Chondrocyte (in vitro differentiated cells): ENCODE data around the gene TMEM52B. TPM values are rescaled to one million over a fixed set of nuclear protein-coding genes. Genes with fewer than 3 reads are reported as not detected.

Experiments used
- DNase-seq: peaks from one replicate; pipeline ENCODE4 v3.0.0; 2021; ENCODE audit warnings: mixed read lengths, low spot score
- H3K27ac Mint-ChIP-seq: one replicate; pipeline ENCODE4 v1.8.0; 2021; ENCODE audit warnings: mild to moderate bottlenecking, moderate library complexity, mixed read lengths; ENCODE audit not compliant: unreplicated experiment
- H3K27me3 Mint-ChIP-seq: 2 replicates; pipeline ENCODE4 v1.8.0; 2021; ENCODE audit warnings: low read depth, mixed read lengths
- H3K36me3 Mint-ChIP-seq: 2 replicates; pipeline ENCODE4 v1.8.0; 2021; ENCODE audit warnings: low read depth, mixed read lengths
- H3K4me1 Mint-ChIP-seq: 2 replicates; pipeline ENCODE4 v1.8.0; 2021; ENCODE audit warnings: low read depth, mild to moderate bottlenecking, mixed read lengths
- H3K4me3 Mint-ChIP-seq: one replicate; pipeline ENCODE4 v1.8.0; 2021; ENCODE audit warnings: mild to moderate bottlenecking, moderate library complexity, mixed read lengths; ENCODE audit not compliant: unreplicated experiment
- H3K9me3 Mint-ChIP-seq: 2 replicates; pipeline ENCODE4 v1.8.0; 2021; ENCODE audit warnings: low read depth, mixed read lengths
- long read RNA-seq: library from polyadenylated mRNA; stranded (forward); transcript quantifications from one replicate; pipeline ENCODE4 v2.0.0, GENCODE V29; 2021
- total RNA-seq: library from RNA; stranded (reverse); gene quantifications from 3 replicates; pipeline ENCODE4 v1.2.1, GENCODE V29; 2021
- TF ChIP-seq, protein P1 (sequence below): fragments of 200-600 bp; sonication (generic); IDR thresholded peaks from 2 replicates; pipeline ENCODE4 v1.5.0; 2021; ENCODE audit warnings: antibody characterized with exemption, mild to moderate bottlenecking, moderate library complexity

The TMEM52B gene
- total RNA-seq, result not detected in 3 replicates
- long read RNA-seq, result 0 reads

DNA sequence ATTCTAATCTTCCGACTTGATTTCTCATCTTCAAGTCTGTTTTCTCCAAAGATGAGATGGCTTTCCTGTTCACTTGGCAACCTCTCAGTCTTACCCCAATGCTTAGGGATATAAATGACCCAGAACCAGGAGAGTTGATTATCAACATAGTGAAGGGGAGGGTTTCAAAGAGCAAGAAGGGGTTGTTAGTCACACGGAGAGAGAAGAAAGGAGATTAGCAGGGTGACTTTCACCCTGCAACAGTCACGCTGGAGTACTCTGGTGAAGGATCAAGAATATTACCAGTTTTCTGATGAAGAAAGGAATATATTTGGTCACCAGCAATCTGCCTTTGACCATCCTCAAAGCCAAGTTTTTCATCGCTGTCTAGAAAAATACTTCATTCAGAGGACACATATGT, at the start of gene TMEM52B:
Gene TMEM52B (plus strand): TSS at position 212 of the 400 bp plus-strand sequence. CDS start 543 bp downstream, outside the sequence.
- peaks cover 12% of the 10 kb centered on the region for H3K27me3 Mint-ChIP-seq
- no peak for DNase-seq
- peaks cover 5% of the 10 kb centered on the region for H3K4me1 Mint-ChIP-seq
- H3K27ac Mint-ChIP-seq, result no peak within 1 kb of the TSS
- no peaks in the 10 kb centered on the region for H3K9me3 Mint-ChIP-seq
- no peak within 1 kb of the TSS for H3K4me3 Mint-ChIP-seq
- H3K36me3 Mint-ChIP-seq, result no peaks in the 10 kb centered on the region
- TF ChIP-seq, protein P1, sequence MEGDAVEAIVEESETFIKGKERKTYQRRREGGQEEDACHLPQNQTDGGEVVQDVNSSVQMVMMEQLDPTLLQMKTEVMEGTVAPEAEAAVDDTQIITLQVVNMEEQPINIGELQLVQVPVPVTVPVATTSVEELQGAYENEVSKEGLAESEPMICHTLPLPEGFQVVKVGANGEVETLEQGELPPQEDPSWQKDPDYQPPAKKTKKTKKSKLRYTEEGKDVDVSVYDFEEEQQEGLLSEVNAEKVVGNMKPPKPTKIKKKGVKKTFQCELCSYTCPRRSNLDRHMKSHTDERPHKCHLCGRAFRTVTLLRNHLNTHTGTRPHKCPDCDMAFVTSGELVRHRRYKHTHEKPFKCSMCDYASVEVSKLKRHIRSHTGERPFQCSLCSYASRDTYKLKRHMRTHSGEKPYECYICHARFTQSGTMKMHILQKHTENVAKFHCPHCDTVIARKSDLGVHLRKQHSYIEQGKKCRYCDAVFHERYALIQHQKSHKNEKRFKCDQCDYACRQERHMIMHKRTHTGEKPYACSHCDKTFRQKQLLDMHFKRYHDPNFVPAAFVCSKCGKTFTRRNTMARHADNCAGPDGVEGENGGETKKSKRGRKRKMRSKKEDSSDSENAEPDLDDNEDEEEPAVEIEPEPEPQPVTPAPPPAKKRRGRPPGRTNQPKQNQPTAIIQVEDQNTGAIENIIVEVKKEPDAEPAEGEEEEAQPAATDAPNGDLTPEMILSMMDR, result no peak

DNA sequence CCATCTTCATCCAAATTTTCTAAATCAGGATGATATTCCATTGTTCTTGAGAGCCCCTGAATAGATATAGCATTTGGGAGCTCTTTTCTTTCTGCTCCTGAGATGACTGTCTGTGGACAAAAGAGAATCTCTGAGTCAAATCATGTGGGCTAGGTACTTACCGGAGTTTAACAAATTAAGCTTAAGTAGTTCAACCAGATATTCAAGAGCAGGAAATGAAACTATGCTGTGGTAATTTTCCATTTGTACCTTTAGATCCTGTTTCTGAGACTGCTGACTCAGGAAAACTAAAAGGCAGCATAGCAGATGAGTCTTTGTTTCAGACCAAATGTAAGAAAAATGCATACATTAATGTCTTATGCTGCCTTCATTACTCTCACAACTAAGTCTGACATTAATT, 48.8 kb upstream of the TMEM52B start, which contains the start of gene CLEC7A:
Gene CLEC7A (minus strand): TSS at position 158 of the 400 bp plus-strand sequence. CDS start 117 bp downstream, at position 41.
- H3K27me3 Mint-ChIP-seq, result peaks cover 3% of the 10 kb centered on the region
- no peaks in the 10 kb centered on the region for H3K36me3 Mint-ChIP-seq
- no peak within 1 kb of the TSS for H3K27ac Mint-ChIP-seq
- peaks cover 5% of the 10 kb centered on the region for H3K4me1 Mint-ChIP-seq
- no peaks in the 10 kb centered on the region for H3K9me3 Mint-ChIP-seq
- TF ChIP-seq, protein P1, result no peak
- no peak for DNase-seq
- no peak within 1 kb of the TSS for H3K4me3 Mint-ChIP-seq

DNA sequence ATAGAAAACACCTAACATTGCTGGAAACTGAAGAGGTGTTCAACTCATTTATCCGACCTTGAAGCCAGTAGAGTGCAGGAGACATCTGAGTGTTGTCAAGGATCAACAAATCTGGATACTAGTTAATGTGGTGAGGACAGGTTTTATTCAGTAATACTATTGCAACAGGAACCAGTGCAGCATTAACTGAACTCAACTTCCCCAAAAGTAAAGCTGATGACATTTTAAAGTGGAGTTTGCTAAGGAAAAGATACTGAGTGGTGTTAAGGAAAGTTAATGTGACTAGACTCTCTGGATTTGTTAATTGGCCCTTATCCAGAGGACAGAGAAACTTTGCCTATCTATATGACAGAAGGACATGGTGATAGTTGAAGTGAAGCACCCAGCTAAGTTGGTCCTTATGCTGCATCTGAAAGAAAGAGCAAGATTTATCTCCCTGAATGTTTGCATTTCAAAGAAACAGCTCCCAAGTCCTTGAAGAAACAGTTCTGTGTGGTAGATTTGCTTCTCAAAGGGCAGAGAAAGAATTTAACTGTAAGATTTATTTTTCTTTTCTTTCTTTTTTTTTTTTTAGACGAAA, 47.6 kb upstream of the TMEM52B start:
- Mint-ChIP-seq H3K4me1 (peaks cover 5% of the 10 kb centered on the region), H3K9me3 (no peaks in the 10 kb centered on the region), H3K4me3 (no peak overlapping the region), H3K27me3 (peaks cover 3% of the 10 kb centered on the region), H3K27ac (no peak overlapping the region), H3K36me3 (no peaks in the 10 kb centered on the region)
- no peak for DNase-seq
- TF ChIP-seq, protein P1, result no peak

DNA sequence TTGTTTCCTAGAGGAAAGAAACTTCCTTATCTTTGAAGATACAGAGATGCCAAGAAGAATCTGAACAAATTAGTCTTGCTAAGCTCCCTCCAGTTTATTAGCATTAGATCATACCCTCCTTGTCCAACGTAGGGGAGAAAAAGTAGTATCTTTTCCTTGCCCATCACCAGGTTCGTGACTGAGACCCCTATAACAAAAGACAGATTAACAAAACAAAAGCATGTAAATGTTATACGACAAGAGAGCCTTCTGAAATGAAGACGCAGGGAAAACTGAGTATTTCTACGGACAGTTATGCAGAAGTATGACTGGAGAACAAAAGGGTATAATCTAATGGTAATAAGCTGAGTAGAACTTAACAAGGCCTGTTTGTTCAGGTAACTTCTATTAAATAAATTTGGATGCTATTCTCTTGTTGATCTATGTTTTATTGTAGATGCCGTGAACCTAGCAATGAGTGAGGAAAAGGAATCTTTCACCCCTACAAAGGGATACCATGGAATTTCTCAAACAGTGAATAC, 45.9 kb upstream of the TMEM52B start:
- H3K4me1 Mint-ChIP-seq, result peaks cover 5% of the 10 kb centered on the region
- H3K4me3 Mint-ChIP-seq, result no peak overlapping the region
- TF ChIP-seq, protein P1, result no peak
- no peak overlapping the region for H3K27ac Mint-ChIP-seq
- no peaks in the 10 kb centered on the region for H3K9me3 Mint-ChIP-seq
- DNase-seq, result no peak
- no peaks in the 10 kb centered on the region for H3K27me3 Mint-ChIP-seq
- H3K36me3 Mint-ChIP-seq, result no peaks in the 10 kb centered on the region

DNA sequence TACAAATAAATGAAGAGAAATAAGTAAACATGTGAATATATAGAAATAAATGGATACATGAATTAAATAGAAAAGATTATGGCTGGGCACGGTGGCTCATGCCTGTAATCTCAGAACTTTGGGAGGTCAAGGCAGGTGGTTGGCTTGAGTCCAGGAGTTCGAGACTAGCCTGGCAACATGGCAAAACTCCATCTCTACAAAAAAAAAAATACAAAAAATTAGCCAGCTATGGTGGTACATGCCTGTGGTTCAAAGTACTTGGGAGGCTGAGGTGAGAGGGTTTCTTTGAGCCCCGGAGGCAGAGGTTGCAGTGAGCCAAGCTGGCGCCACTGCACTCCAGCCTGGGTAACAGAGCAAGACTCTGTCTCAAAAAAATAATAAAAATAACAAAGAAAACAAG, 43.7 kb upstream of the TMEM52B start:
- H3K9me3 Mint-ChIP-seq, result no peaks in the 10 kb centered on the region
- TF ChIP-seq, protein P1, result no peak
- H3K36me3 Mint-ChIP-seq, result no peaks in the 10 kb centered on the region
- peaks cover 8% of the 10 kb centered on the region for H3K4me1 Mint-ChIP-seq
- DNase-seq, result no peak
- H3K4me3 Mint-ChIP-seq, result no peak overlapping the region
- no peak overlapping the region for H3K27ac Mint-ChIP-seq
- H3K27me3 Mint-ChIP-seq, result no peaks in the 10 kb centered on the region
